B cell (primary cell): ENCODE data around the gene SEC63. TPM values are rescaled to one million over a fixed set of nuclear protein-coding genes. Genes with fewer than 3 reads are reported as not detected.
"Not testable (repeated sequence)": the region's sequence is repeated elsewhere in the genome, so short reads cannot be mapped to it uniquely, and the experiment has no call there.

Source experiments
- ATAC-seq: fragments of 200-7000 bp; cut with Tn5 transposase; one replicate; pipeline ENCODE4 v1.10.0; 2021; ENCODE audit warnings: low read depth, mild to moderate bottlenecking, moderate number of reproducible peaks, moderate library complexity
- CTCF ChIA-PET: fragments of 350-600 bp; sonication (Branson Sonifier 250); formaldehyde crosslinking; loops from one replicate; lab custom pipeline; 2021; ENCODE audit warnings: antibody characterized with exemption, inconsistent platforms; lab: Charles Lee
- POLR2A ChIA-PET: fragments of 350-600 bp; sonication (Branson Sonifier 250); formaldehyde crosslinking; loops from one replicate; lab custom pipeline; 2021; ENCODE audit warnings: antibody characterized with exemption; lab: Charles Lee
- DNase-seq: peaks from one replicate; pipeline ENCODE4 v3.0.0; 2013
- H2AFZ ChIP-seq: 2 replicates; pipeline ENCODE4 v1.6.1; 2012; ENCODE audit warnings: mild to moderate bottlenecking, low read depth, low read length; ENCODE audit not compliant: insufficient read depth, poor library complexity, severe bottlenecking
- H3K27ac ChIP-seq, 2 donors: 1 replicate in 1 of 2; 2 replicates in 1 of 2; pipeline ENCODE4 v1.5.1; 2012 to 2013; ENCODE audit warnings: low read length in 2 of 2, mild to moderate bottlenecking in 2 of 2, moderate library complexity in 1 of 2
- H3K27me3 ChIP-seq, 4 experiments: fragments of 200-600 bp in 1 of 4; sonication (generic) in 1 of 4; replicated peaks in 1 of 4; 1 replicate in 2 of 4; 2 replicates in 2 of 4; pipeline versions ENCODE4 v1.6.1 to v1.7.0; 2013 to 2016; ENCODE audit warnings: low read length in 3 of 4, mild to moderate bottlenecking in 2 of 4, mixed read lengths in 1 of 4, moderate library complexity in 1 of 4; ENCODE audit not compliant: insufficient read depth in 4 of 4, control insufficient read depth in 3 of 4; ENCODE audit errors: control extremely low read depth in 1 of 4
- H3K36me3 ChIP-seq, 2 experiments: replicated peaks in 1 of 2; 1 replicate in 1 of 2; 2 replicates in 1 of 2; pipeline versions ENCODE4 v1.6.1 to v1.7.1; 2013; ENCODE audit warnings: low read length in 1 of 2; ENCODE audit not compliant: insufficient read depth in 2 of 2, control insufficient read depth in 1 of 2; ENCODE audit errors: control extremely low read depth in 1 of 2, extremely low read depth in 1 of 2
- H3K4me1 ChIP-seq, 2 donors: fragments of 200-600 bp in 1 of 2; sonication (generic) in 1 of 2; 1 replicate in 1 of 2; 2 replicates in 1 of 2; pipeline versions ENCODE4 v1.5.1 to v1.6.1; 2013 to 2017; ENCODE audit warnings: low read length in 2 of 2; ENCODE audit not compliant: control insufficient read depth in 2 of 2, insufficient read depth in 2 of 2
- H3K4me2 ChIP-seq: replicated peaks from 2 replicates; pipeline ENCODE3; 2012; ENCODE audit warnings: mild to moderate bottlenecking, low read depth, low read length; ENCODE audit not compliant: poor library complexity, severe bottlenecking
- H3K4me3 ChIP-seq, 5 experiments: fragments of 200-600 bp in 1 of 5; sonication (generic) in 1 of 5; 1 replicate in 3 of 5; 2 replicates in 2 of 5; pipeline versions ENCODE4 v1.5.1 to v1.7.0; 2011 to 2016; ENCODE audit warnings: low read length in 4 of 5, mild to moderate bottlenecking in 4 of 5, low read depth in 2 of 5, control low read depth in 1 of 5, moderate library complexity in 1 of 5; ENCODE audit not compliant: insufficient read depth in 1 of 5; ENCODE audit errors: control extremely low read depth in 1 of 5, extremely low read depth in 1 of 5
- H3K79me2 ChIP-seq: fragments of 200-600 bp; sonication (generic); one replicate; pipeline ENCODE4 v1.6.0; 2016; ENCODE audit warnings: low read length; ENCODE audit not compliant: control insufficient read depth, insufficient read depth
- H3K9ac ChIP-seq: fragments of 200-600 bp; sonication (generic); 2 replicates; pipeline ENCODE4 v1.6.1; 2017; ENCODE audit warnings: mild to moderate bottlenecking, low read length, moderate library complexity
- H3K9me3 ChIP-seq, 3 donors: one replicate each; pipeline versions ENCODE4 v1.6.1 to v1.7.1; 2013; ENCODE audit warnings: low read length in 2 of 3; ENCODE audit not compliant: control insufficient read depth in 2 of 3, insufficient read depth in 1 of 3; ENCODE audit errors: control extremely low read depth in 1 of 3
- H4K20me1 ChIP-seq: 2 replicates; pipeline ENCODE4 v1.6.0; 2012; ENCODE audit warnings: mild to moderate bottlenecking, low read length; ENCODE audit not compliant: insufficient read depth, control insufficient read depth, poor library complexity, severe bottlenecking
- H3K27ac Mint-ChIP-seq: one replicate; pipeline ENCODE4 v1.8.0; 2021; ENCODE audit warnings: mixed read lengths
- H3K27me3 Mint-ChIP-seq: one replicate; pipeline ENCODE4 v1.8.0; 2021; ENCODE audit warnings: mixed read lengths
- H3K4me1 Mint-ChIP-seq: one replicate; pipeline ENCODE4 v1.8.0; 2021; ENCODE audit warnings: mixed read lengths
- H3K4me3 Mint-ChIP-seq: one replicate; pipeline ENCODE4 v1.8.0; 2021; ENCODE audit warnings: mixed read lengths
- H3K9me3 Mint-ChIP-seq: one replicate; pipeline ENCODE4 v1.8.0; 2022; ENCODE audit warnings: mixed read lengths; ENCODE audit not compliant: insufficient read depth
- CTCF ChIP-seq: fragments of 200-600 bp; IDR thresholded peaks from one replicate; pipeline ENCODE4 v1.8.0; 2022; ENCODE audit warnings: antibody characterized with exemption, mild to moderate bottlenecking
- EZH2 ChIP-seq: IDR thresholded peaks from 2 replicates; pipeline ENCODE4 v1.6.1; 2012; ENCODE audit warnings: borderline replicate concordance, low read depth, mild to moderate bottlenecking, moderate library complexity, low read length; ENCODE audit not compliant: insufficient read depth, poor library complexity, severe bottlenecking
- WGBS: methylation state at CpG from one replicate; pipeline ENCODE4 v1.1.5; 2013; ENCODE audit warnings: missing lambda C conversion rate; ENCODE audit not compliant: insufficient coverage; 5-methylcytosine and 5-hydroxymethylcytosine counted together
- intact Hi-C: fragments of 100-400 bp; cut with micrococcal nuclease; formaldehyde crosslinking; loops from one replicate; pipeline ENCODE4 v1.10.0; 2022
- polyA plus RNA-seq: library from polyadenylated mRNA; depleted of rRNA; stranded (reverse); fragments of >200 nt; gene quantifications from 2 replicates; pipeline ENCODE4 v1.2.3, GENCODE V29; 2012
- total RNA-seq, 2 donors: library from RNA; stranded (reverse); fragments of 120-200 nt in 1 of 2; gene quantifications; 1 replicate in 1 of 2; 2 replicates in 1 of 2; pipeline versions ENCODE4 v1.2.3 to v1.2.4, GENCODE V29; 2013 to 2022

Gene SEC63
- total and polyA plus RNA-seq, 2 donors (not counting 1 experiment from before 2014, with no cell fraction given), result 12.5 to 79.5 TPM

GRCh38 chr6:107911692-107912091 lies 46.3 kb downstream of the SEC63 start:
- no peaks in the 10 kb centered on the region for H3K79me2 ChIP-seq
- intact Hi-C loops, result no loop called here
- no peaks in the 10 kb centered on the region for H4K20me1 ChIP-seq
- H3K27me3 ChIP-seq, result no peaks in the 10 kb centered on the region
- H3K27ac ChIP-seq, result no peak overlapping the region
- no peak overlapping the region for H2AFZ ChIP-seq
- ChIA-PET CTCF (no interaction called here), POLR2A (no interaction called here)
- no peaks in the 10 kb centered on the region for H3K9me3 ChIP-seq
- no peak for TF ChIP-seq CTCF
- TF ChIP-seq EZH2, result no peak
- H3K4me2 ChIP-seq, result no peak overlapping the region
- Mint-ChIP-seq H3K27ac (no peak overlapping the region), H3K9me3 (no peaks in the 10 kb centered on the region), H3K4me3 (no peak overlapping the region), H3K4me1 (peaks cover 3% of the 10 kb centered on the region), H3K27me3 (no peaks in the 10 kb centered on the region)
- DNase-seq (no peak), ATAC-seq (no peak)
- WGBS, result 100% methylated on average over 1 of the region's 1 CpG
- peaks cover 1 to 41% of the 10 kb centered on the region in 2 experiments for H3K36me3 ChIP-seq
- H3K4me1 ChIP-seq, result no peaks in the 10 kb centered on the region
- H3K9ac ChIP-seq, result no peak overlapping the region
- no peak overlapping the region for H3K4me3 ChIP-seq

- no peaks in the 10 kb centered on the region for H4K20me1 ChIP-seq
- intact Hi-C loops, result loop anchor here (2.0 to 10.0 kb wide), 5 partner anchors 16 to 1370 kb away; partner anchors contain the start of genes SCML4 and SEC63
- H2AFZ ChIP-seq, result no peak overlapping the region
- ChIA-PET CTCF (interaction anchor here (0.9 to 3.2 kb wide), 8 partner anchors 10 to 577 kb away, joined by 3 to 23 read pairs (median 4); partner anchors contain the start of gene SCML4), POLR2A (no interaction called here)
- H3K9me3 Mint-ChIP-seq, result no peaks in the 10 kb centered on the region
- no peak for TF ChIP-seq EZH2
- no peak for TF ChIP-seq CTCF
- peak overlapping the region; percentile 48 for H3K4me3 Mint-ChIP-seq
- H3K79me2 ChIP-seq, result peaks cover 15% of the 10 kb centered on the region
- H3K9me3 ChIP-seq, result no peaks in the 10 kb centered on the region
- H3K27ac ChIP-seq, result peak overlapping the region; percentile 75 to 76
- peak overlapping the region; percentile 63 for H3K4me2 ChIP-seq
- peaks cover 11 to 32% of the 10 kb centered on the region in 2 experiments for H3K36me3 ChIP-seq
- H3K4me1 ChIP-seq, result peaks cover 49 to 53% of the 10 kb centered on the region in 2 donors
- peaks cover 55% of the 10 kb centered on the region for H3K4me1 Mint-ChIP-seq
- H3K27me3 Mint-ChIP-seq, result no peaks in the 10 kb centered on the region
- H3K27ac Mint-ChIP-seq, result peak overlapping the region; percentile 96
- H3K27me3 ChIP-seq, result no peaks in the 10 kb centered on the region
- DNase-seq (peak; percentile 77), ATAC-seq (peak; percentile 80)
- H3K4me3 ChIP-seq, result peak overlapping the region in 1 of 5 experiments; percentile 27
- H3K9ac ChIP-seq, result peak overlapping the region; percentile 9
These were observed 63.1 kb downstream of the SEC63 start for GRCh38 chr6:107894809-107895396.

GRCh38 chr6:107890431-107890830 lies 67.6 kb downstream of the SEC63 start:
- H3K4me3 ChIP-seq, H3K9me3 ChIP-seq, H4K20me1 ChIP-seq, H3K27me3 ChIP-seq, H3K9me3 Mint-ChIP-seq, H2AFZ ChIP-seq, H3K9ac ChIP-seq, H3K27ac Mint-ChIP-seq, POLR2A ChIA-PET, DNase-seq, H3K4me3 Mint-ChIP-seq, ATAC-seq, H3K4me2 ChIP-seq, H3K27ac ChIP-seq, CTCF ChIA-PET, H3K27me3 Mint-ChIP-seq: not testable (repeated sequence)
- Histone ChIP-seq H3K4me1 (peaks cover 41 to 43% of the 10 kb centered on the region in 2 donors), H3K79me2 (peaks cover 15% of the 10 kb centered on the region), H3K36me3 (peaks cover 7 to 24% of the 10 kb centered on the region in 2 experiments)
- H3K4me1 Mint-ChIP-seq, result peaks cover 59% of the 10 kb centered on the region
- intact Hi-C loops, result loop anchor here (5.0 to 10.0 kb wide), 2 partner anchors 68 to 1366 kb away; partner anchors contain the start of gene SCML4
- no CpG with 5 or more reads among the region's 4 CpGs for WGBS
